K562 (cell line): Measurements from ENCODE around the gene TACR2.

ENCODE experiments used
- BACH1 ChIP-seq: fragments of 200-800 bp; sonication (Bioruptor generic); IDR thresholded peaks from 2 replicates; pipeline ENCODE4 v1.6.1; 2016; ENCODE audit warnings: missing genetic modification characterization, missing compliant biosample characterization
- HOXB6 ChIP-seq: fragments of 250-450 bp; sonication (Bioruptor Pico); IDR thresholded peaks from 2 replicates; pipeline ENCODE4 v1.5.1; 2022; ENCODE audit warnings: mild to moderate bottlenecking, borderline replicate concordance
- NFRKB ChIP-seq: fragments of 450-650 bp; IDR thresholded peaks from 2 replicates; pipeline ENCODE4 v1.6.1; 2016; ENCODE audit warnings: low read depth
- PHF8 ChIP-seq: fragments of 200-600 bp; sonication (generic); IDR thresholded peaks from 2 replicates; pipeline ENCODE4 v1.6.1; 2012; ENCODE audit warnings: mixed run types, mild to moderate bottlenecking, inconsistent platforms, low read length, moderate library complexity, borderline replicate concordance
- POU5F1 ChIP-seq: fragments of 150-350 bp; IDR thresholded peaks from 2 replicates; pipeline ENCODE4 v1.6.1; 2014; ENCODE audit warnings: borderline replicate concordance, low read length, low read depth, mild to moderate bottlenecking; ENCODE audit not compliant: partially characterized antibody
- PTBP1 ChIP-seq: fragments of 200-400 bp; formaldehyde crosslinking; IDR thresholded peaks from 2 replicates; pipeline ENCODE4 v1.6.1; 2017; ENCODE audit warnings: low read depth, low read length
- RBBP5 ChIP-seq: fragments of 200-600 bp; sonication (generic); IDR thresholded peaks from 2 replicates; pipeline ENCODE4 v1.6.1; 2012; ENCODE audit warnings: borderline replicate concordance, mild to moderate bottlenecking, low read length, control low read depth, inconsistent platforms; ENCODE audit not compliant: insufficient read depth, poor library complexity, severe bottlenecking
- RBM14 ChIP-seq: fragments of 200-400 bp; formaldehyde crosslinking; IDR thresholded peaks from 2 replicates; pipeline ENCODE4 v1.6.1; 2018; ENCODE audit warnings: low read depth, mild to moderate bottlenecking, low read length, moderate library complexity, borderline replicate concordance; ENCODE audit not compliant: insufficient read depth
- SMAD1 ChIP-seq: fragments of 150-350 bp; IDR thresholded peaks from 2 replicates; pipeline ENCODE4 v1.6.1; 2014; ENCODE audit warnings: low read length, low read depth; ENCODE audit not compliant: partially characterized antibody
- TAF1 ChIP-seq: IDR thresholded peaks from 2 replicates; pipeline ENCODE4 v1.6.1; 2011; ENCODE audit warnings: mild to moderate bottlenecking, low read length, moderate library complexity; ENCODE audit not compliant: insufficient read depth, control insufficient read depth, severe bottlenecking; ENCODE audit errors: extremely low read depth
- TF ChIP-seq, protein P1 (sequence below), 3 experiments: IDR thresholded peaks in 2 of 3; conservative IDR thresholded peaks in 1 of 3; 2 replicates each; pipeline ENCODE4 v1.5.1; 2011 to 2012; ENCODE audit warnings: low read length in 3 of 3, mild to moderate bottlenecking in 3 of 3, control low read depth in 2 of 3, improper control_type of control experiment in 1 of 3, inconsistent platforms in 1 of 3, low read depth in 1 of 3, mixed read lengths in 1 of 3, moderate library complexity in 1 of 3; ENCODE audit not compliant: insufficient read depth in 2 of 3
- TF ChIP-seq, protein P2 (sequence below), 3 experiments: fragments of 200-800 bp in 1 of 3; fragments of 250-450 bp in 1 of 3; fragments of 450-650 bp in 1 of 3; sonication (Bioruptor Pico) in 1 of 3; sonication (Bioruptor generic) in 1 of 3; formaldehyde crosslinking in 1 of 3; IDR thresholded peaks; 2 replicates each; pipeline versions ENCODE4 v1.6.1 to v1.8.0; 2016 to 2022; ENCODE audit warnings: mild to moderate bottlenecking in 2 of 3, missing genetic modification characterization in 2 of 3, missing compliant biosample characterization in 1 of 3, moderate library complexity in 1 of 3
- TF ChIP-seq, protein P3 (sequence below), 2 experiments: fragments of 450-650 bp; formaldehyde crosslinking in 1 of 2; IDR thresholded peaks; 2 replicates each; pipeline versions ENCODE4 v1.4.0 to v1.6.1; 2014 to 2020; ENCODE audit warnings: mild to moderate bottlenecking in 2 of 2, borderline replicate concordance in 1 of 2, low read depth in 1 of 2

DNA sequence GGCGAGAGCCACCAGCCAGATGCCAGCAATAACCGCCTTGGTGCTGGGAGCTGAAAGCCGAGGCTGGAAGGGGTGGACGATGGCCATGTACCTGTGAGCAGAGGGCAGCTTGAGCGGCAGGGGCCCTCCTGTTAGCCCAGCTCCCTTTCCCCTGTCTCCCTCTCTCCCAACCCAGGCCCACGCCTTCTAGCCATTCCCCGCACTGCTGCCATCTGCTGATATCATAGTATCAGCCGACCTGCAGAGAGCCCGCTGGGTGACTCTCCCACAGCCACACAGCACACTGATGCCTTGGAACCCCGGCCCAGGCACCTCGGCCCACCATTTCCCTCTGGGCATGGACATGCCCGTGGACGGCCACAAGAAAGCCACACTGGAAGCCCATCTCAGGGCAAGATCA is 1.7 kb downstream of the TACR2 start:
- TF ChIP-seq SMAD1: no peak
- TF ChIP-seq PTBP1: no peak
- no peak for TF ChIP-seq BACH1 (tag)
- no peak for TF ChIP-seq HOXB6 (CRISPR knock-in tag)
- no peak for TF ChIP-seq POU5F1
- TF ChIP-seq, protein P1, sequence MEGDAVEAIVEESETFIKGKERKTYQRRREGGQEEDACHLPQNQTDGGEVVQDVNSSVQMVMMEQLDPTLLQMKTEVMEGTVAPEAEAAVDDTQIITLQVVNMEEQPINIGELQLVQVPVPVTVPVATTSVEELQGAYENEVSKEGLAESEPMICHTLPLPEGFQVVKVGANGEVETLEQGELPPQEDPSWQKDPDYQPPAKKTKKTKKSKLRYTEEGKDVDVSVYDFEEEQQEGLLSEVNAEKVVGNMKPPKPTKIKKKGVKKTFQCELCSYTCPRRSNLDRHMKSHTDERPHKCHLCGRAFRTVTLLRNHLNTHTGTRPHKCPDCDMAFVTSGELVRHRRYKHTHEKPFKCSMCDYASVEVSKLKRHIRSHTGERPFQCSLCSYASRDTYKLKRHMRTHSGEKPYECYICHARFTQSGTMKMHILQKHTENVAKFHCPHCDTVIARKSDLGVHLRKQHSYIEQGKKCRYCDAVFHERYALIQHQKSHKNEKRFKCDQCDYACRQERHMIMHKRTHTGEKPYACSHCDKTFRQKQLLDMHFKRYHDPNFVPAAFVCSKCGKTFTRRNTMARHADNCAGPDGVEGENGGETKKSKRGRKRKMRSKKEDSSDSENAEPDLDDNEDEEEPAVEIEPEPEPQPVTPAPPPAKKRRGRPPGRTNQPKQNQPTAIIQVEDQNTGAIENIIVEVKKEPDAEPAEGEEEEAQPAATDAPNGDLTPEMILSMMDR (IDR thresholded peaks at IDR 0.05 in 2 of 3, conservative IDR thresholded peaks at IDR 0.05 in 1 of 3; ENCODE audit: insufficient read depth in 2 of 3, low read depth in 1 of 3, low read length in 3 of 3): peak in 1 of 3 experiments; percentile 12; a peak in 1 of 6 replicates
- no peak for TF ChIP-seq PHF8
- no peak for TF ChIP-seq NFRKB
- TF ChIP-seq, protein P2, sequence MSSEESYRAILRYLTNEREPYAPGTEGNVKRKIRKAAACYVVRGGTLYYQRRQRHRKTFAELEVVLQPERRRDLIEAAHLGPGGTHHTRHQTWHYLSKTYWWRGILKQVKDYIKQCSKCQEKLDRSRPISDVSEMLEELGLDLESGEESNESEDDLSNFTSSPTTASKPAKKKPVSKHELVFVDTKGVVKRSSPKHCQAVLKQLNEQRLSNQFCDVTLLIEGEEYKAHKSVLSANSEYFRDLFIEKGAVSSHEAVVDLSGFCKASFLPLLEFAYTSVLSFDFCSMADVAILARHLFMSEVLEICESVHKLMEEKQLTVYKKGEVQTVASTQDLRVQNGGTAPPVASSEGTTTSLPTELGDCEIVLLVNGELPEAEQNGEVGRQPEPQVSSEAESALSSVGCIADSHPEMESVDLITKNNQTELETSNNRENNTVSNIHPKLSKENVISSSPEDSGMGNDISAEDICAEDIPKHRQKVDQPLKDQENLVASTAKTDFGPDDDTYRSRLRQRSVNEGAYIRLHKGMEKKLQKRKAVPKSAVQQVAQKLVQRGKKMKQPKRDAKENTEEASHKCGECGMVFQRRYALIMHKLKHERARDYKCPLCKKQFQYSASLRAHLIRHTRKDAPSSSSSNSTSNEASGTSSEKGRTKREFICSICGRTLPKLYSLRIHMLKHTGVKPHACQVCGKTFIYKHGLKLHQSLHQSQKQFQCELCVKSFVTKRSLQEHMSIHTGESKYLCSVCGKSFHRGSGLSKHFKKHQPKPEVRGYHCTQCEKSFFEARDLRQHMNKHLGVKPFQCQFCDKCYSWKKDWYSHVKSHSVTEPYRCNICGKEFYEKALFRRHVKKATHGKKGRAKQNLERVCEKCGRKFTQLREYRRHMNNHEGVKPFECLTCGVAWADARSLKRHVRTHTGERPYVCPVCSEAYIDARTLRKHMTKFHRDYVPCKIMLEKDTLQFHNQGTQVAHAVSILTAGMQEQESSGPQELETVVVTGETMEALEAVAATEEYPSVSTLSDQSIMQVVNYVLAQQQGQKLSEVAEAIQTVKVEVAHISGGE (CRISPR knock-in tag; IDR thresholded peaks at IDR 0.05): no peak
- no peak for TF ChIP-seq TAF1
- no peak for TF ChIP-seq RBBP5
- TF ChIP-seq RBM14: no peak
- TF ChIP-seq, protein P3, sequence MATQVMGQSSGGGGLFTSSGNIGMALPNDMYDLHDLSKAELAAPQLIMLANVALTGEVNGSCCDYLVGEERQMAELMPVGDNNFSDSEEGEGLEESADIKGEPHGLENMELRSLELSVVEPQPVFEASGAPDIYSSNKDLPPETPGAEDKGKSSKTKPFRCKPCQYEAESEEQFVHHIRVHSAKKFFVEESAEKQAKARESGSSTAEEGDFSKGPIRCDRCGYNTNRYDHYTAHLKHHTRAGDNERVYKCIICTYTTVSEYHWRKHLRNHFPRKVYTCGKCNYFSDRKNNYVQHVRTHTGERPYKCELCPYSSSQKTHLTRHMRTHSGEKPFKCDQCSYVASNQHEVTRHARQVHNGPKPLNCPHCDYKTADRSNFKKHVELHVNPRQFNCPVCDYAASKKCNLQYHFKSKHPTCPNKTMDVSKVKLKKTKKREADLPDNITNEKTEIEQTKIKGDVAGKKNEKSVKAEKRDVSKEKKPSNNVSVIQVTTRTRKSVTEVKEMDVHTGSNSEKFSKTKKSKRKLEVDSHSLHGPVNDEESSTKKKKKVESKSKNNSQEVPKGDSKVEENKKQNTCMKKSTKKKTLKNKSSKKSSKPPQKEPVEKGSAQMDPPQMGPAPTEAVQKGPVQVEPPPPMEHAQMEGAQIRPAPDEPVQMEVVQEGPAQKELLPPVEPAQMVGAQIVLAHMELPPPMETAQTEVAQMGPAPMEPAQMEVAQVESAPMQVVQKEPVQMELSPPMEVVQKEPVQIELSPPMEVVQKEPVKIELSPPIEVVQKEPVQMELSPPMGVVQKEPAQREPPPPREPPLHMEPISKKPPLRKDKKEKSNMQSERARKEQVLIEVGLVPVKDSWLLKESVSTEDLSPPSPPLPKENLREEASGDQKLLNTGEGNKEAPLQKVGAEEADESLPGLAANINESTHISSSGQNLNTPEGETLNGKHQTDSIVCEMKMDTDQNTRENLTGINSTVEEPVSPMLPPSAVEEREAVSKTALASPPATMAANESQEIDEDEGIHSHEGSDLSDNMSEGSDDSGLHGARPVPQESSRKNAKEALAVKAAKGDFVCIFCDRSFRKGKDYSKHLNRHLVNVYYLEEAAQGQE (IDR thresholded peaks at IDR 0.05; ENCODE audit: borderline replicate concordance): no peak
- TF ChIP-seq, protein P3 (CRISPR knock-in tag; IDR thresholded peaks at IDR 0.05; ENCODE audit: low read depth): no peak
